SK-N-SH (cell line): ENCODE measurements around the gene MACROD2. TPM values are rescaled to one million over a fixed set of nuclear protein-coding genes. Genes with fewer than 3 reads are reported as not detected.

Source experiments
- CTCF ChIA-PET: fragments of 300-600, 350-600 bp; formaldehyde crosslinking; extraction: SDS; loops from one replicate; lab custom pipeline; 2021; lab: Yijun Ruan, JAX
- POLR2A ChIA-PET: fragments of 350-600 bp; sonication (Branson Sonifier 250); formaldehyde crosslinking; extraction: SDS; loops from one replicate; lab custom pipeline; 2020; ENCODE audit warnings: antibody characterized with exemption, inconsistent platforms; lab: Yijun Ruan, JAX
- DNase-seq: peaks from one replicate; pipeline ENCODE4 v3.0.0; 2012
- H2AFZ ChIP-seq: fragments of 200-600 bp; sonication (generic); 2 replicates; pipeline ENCODE4 v1.8.1; 2016; ENCODE audit warnings: antibody characterized with exemption, mild to moderate bottlenecking, low read depth
- H3F3A ChIP-seq: fragments of 200-600 bp; sonication (generic); replicated peaks from 2 replicates; pipeline ENCODE3; 2016; ENCODE audit warnings: antibody characterized with exemption, mild to moderate bottlenecking; ENCODE audit not compliant: insufficient read depth
- H3K27ac ChIP-seq, 2 experiments: fragments of 200-500 bp in 1 of 2; fragments of 200-600 bp in 1 of 2; sonication (Bioruptor generic) in 1 of 2; sonication (generic), shearing (Covaris generic) in 1 of 2; 2 replicates each; pipeline versions ENCODE4 v1.5.1 to v1.6.1; 2014 to 2016; ENCODE audit warnings: low read depth in 2 of 2, inconsistent platforms in 1 of 2, low read length in 1 of 2, mild to moderate bottlenecking in 1 of 2, mixed read lengths in 1 of 2
- H3K27me3 ChIP-seq: fragments of 200-600 bp; sonication (generic), shearing (Covaris generic); 2 replicates; pipeline ENCODE4 v1.6.1; 2016; ENCODE audit warnings: mixed run types; ENCODE audit not compliant: insufficient read depth
- H3K36me3 ChIP-seq, 2 experiments: fragments of 200-500 bp in 1 of 2; fragments of 200-600 bp in 1 of 2; sonication (Bioruptor generic) in 1 of 2; sonication (generic) in 1 of 2; replicated peaks in 1 of 2; 2 replicates each; pipeline versions ENCODE3 to v1.5.1; 2014 to 2016; ENCODE audit warnings: low read length in 1 of 2, mild to moderate bottlenecking in 1 of 2; ENCODE audit not compliant: insufficient read depth in 2 of 2, control insufficient read depth in 1 of 2
- H3K4me1 ChIP-seq, 2 experiments: fragments of 200-500 bp in 1 of 2; fragments of 200-600 bp in 1 of 2; sonication (Bioruptor generic) in 1 of 2; sonication (generic), shearing (Covaris generic) in 1 of 2; 2 replicates each; pipeline versions ENCODE4 v1.5.1 to v1.6.1; 2014 to 2016; ENCODE audit warnings: low read depth in 1 of 2, low read length in 1 of 2, mixed run types in 1 of 2; ENCODE audit not compliant: insufficient read depth in 2 of 2, control insufficient read depth in 1 of 2
- H3K4me2 ChIP-seq: fragments of 200-600 bp; sonication (generic), shearing (Covaris generic); 2 replicates; pipeline ENCODE4 v1.6.1; 2017; ENCODE audit warnings: mixed run types
- H3K4me3 ChIP-seq, 2 experiments: fragments of 200-500 bp in 1 of 2; fragments of 200-600 bp in 1 of 2; sonication (Bioruptor generic) in 1 of 2; sonication (generic), shearing (Covaris generic) in 1 of 2; 2 replicates each; pipeline versions ENCODE4 v1.5.1 to v1.8.1; 2014 to 2016; ENCODE audit warnings: low read depth in 2 of 2, inconsistent platforms in 1 of 2, low read length in 1 of 2, mild to moderate bottlenecking in 1 of 2, mixed read lengths in 1 of 2, moderate library complexity in 1 of 2
- H3K79me2 ChIP-seq: fragments of 200-600 bp; sonication (generic); 2 replicates; pipeline ENCODE4 v1.8.1; 2017; ENCODE audit warnings: mild to moderate bottlenecking; ENCODE audit not compliant: insufficient read depth
- H3K9ac ChIP-seq: fragments of 200-600 bp; sonication (generic); 2 replicates; pipeline ENCODE4 v1.6.1; 2017; ENCODE audit warnings: mixed run types
- H3K9me2 ChIP-seq: fragments of 200-600 bp; sonication (generic); 2 replicates; pipeline ENCODE4 v1.6.1; 2017; ENCODE audit warnings: mixed run types
- H3K9me3 ChIP-seq: fragments of 200-600 bp; sonication (generic); 2 replicates; pipeline ENCODE4 v1.6.1; 2017; ENCODE audit warnings: mixed run types, mild to moderate bottlenecking, moderate library complexity
- H4K20me1 ChIP-seq: fragments of 200-600 bp; sonication (generic); 2 replicates; pipeline ENCODE4 v1.6.1; 2017; ENCODE audit warnings: mild to moderate bottlenecking, mixed run types; ENCODE audit not compliant: insufficient read depth
- FOXM1 ChIP-seq: IDR thresholded peaks from 2 replicates; pipeline ENCODE4 v1.4.0; 2012; ENCODE audit warnings: low read depth, mild to moderate bottlenecking
- GATA2 ChIP-seq: sonication (generic); formaldehyde crosslinking; IDR thresholded peaks from 2 replicates; pipeline ENCODE4 v1.5.0; 2020; ENCODE audit warnings: mild to moderate bottlenecking, missing genetic modification reagents
- MEF2A ChIP-seq: IDR thresholded peaks from 2 replicates; pipeline ENCODE4 v1.4.0; 2012; ENCODE audit warnings: low read depth, borderline replicate concordance
- MXI1 ChIP-seq: IDR thresholded peaks from 2 replicates; pipeline ENCODE4 v1.6.1; 2012; ENCODE audit warnings: mild to moderate bottlenecking, low read depth, low read length, improper control_type of control experiment
- NRF1 ChIP-seq: IDR thresholded peaks from 2 replicates; pipeline ENCODE4 v1.6.1; 2012; ENCODE audit warnings: low read depth, mild to moderate bottlenecking, low read length
- POLR2AphosphoS5 ChIP-seq: IDR thresholded peaks from 2 replicates; pipeline ENCODE4 v1.6.1; 2012; ENCODE audit warnings: low read depth, low read length
- RXRA ChIP-seq: IDR thresholded peaks from 2 replicates; pipeline ENCODE4 v1.4.0; 2012; ENCODE audit warnings: low read depth, mild to moderate bottlenecking, borderline replicate concordance
- SIN3A ChIP-seq: IDR thresholded peaks from 2 replicates; pipeline ENCODE4 v1.6.1; 2012; ENCODE audit warnings: low read depth, mild to moderate bottlenecking, low read length, moderate library complexity, borderline replicate concordance
- SMC3 ChIP-seq: IDR thresholded peaks from 2 replicates; pipeline ENCODE4 v1.6.1; 2012; ENCODE audit warnings: low read depth, low read length, improper control_type of control experiment
- WGBS: methylation state at CpG from one replicate; pipeline ENCODE4 v1.1.6; 2017; ENCODE audit warnings: low lambda C conversion rate; 5-methylcytosine and 5-hydroxymethylcytosine counted together
- polyA plus RNA-seq, 3 experiments: library from polyadenylated mRNA; depleted of rRNA; stranded (reverse); fragments of >200 nt; gene quantifications; 2 replicates each; pipeline ENCODE4 v1.2.3, GENCODE V29; 2012
- TF ChIP-seq, protein P1 (sequence below): IDR thresholded peaks from 2 replicates; pipeline ENCODE4; 2012
- TF ChIP-seq, protein P2 (sequence below): fragments of 200-600 bp; sonication (generic); IDR thresholded peaks from 2 replicates; pipeline ENCODE4 v1.6.1; 2017; ENCODE audit warnings: antibody characterized with exemption, mild to moderate bottlenecking, moderate library complexity
- TF ChIP-seq, protein P3 (sequence below): IDR thresholded peaks from 2 replicates; pipeline ENCODE4 v1.6.1; 2012; ENCODE audit warnings: mild to moderate bottlenecking, low read depth, low read length, moderate library complexity

Gene MACROD2
- polyA plus RNA-seq, 1 of the 3 experiments (the other 2 are of a cell fraction), result 0.33 TPM

DNA sequence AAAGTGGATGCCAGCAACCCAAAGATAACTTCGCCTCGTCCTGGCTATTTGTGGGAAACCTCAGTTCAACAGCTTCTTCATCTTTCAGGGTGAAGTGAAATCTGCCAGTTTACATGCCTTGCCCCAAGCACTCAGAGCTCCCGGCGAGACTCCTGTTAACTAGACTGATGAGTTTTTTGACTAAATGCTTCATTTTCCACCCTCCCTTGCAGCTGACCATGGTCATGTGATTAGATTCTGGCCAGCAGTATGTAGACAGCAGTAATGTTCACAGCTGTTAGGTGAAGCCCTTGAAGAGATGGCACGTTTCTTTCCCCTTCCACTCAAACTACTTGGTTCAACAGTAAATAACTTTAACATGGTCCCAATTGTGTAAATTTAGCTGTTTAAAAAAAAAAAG, 1060.9 kb downstream of the MACROD2 start (continued):
- no peak for TF ChIP-seq MXI1
- no peak for TF ChIP-seq MEF2A
- TF ChIP-seq, protein P1, sequence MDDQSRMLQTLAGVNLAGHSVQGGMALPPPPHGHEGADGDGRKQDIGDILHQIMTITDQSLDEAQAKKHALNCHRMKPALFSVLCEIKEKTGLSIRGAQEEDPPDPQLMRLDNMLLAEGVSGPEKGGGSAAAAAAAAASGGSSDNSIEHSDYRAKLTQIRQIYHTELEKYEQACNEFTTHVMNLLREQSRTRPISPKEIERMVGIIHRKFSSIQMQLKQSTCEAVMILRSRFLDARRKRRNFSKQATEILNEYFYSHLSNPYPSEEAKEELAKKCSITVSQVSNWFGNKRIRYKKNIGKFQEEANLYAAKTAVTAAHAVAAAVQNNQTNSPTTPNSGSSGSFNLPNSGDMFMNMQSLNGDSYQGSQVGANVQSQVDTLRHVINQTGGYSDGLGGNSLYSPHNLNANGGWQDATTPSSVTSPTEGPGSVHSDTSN, result no peak
- TF ChIP-seq, protein P2, sequence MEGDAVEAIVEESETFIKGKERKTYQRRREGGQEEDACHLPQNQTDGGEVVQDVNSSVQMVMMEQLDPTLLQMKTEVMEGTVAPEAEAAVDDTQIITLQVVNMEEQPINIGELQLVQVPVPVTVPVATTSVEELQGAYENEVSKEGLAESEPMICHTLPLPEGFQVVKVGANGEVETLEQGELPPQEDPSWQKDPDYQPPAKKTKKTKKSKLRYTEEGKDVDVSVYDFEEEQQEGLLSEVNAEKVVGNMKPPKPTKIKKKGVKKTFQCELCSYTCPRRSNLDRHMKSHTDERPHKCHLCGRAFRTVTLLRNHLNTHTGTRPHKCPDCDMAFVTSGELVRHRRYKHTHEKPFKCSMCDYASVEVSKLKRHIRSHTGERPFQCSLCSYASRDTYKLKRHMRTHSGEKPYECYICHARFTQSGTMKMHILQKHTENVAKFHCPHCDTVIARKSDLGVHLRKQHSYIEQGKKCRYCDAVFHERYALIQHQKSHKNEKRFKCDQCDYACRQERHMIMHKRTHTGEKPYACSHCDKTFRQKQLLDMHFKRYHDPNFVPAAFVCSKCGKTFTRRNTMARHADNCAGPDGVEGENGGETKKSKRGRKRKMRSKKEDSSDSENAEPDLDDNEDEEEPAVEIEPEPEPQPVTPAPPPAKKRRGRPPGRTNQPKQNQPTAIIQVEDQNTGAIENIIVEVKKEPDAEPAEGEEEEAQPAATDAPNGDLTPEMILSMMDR, result no peak

DNA sequence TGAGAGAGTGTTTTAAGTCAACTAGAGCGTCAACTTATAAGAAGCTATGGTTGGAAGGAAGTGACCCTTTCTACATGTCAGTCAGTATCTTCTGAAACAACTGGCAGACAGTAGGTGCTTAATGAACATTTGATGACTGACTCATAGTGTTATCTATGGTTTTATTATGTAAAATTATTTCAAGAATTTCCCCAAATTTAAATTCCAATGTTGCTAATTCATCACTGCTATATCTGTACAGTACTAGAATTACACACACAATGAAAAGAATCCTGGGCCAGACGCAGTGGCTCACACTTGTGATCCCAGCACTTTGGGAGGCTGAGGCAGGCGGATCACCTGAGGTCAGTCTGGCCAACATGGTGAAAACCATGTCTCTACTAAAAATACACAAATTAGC, 1063.5 kb downstream of the MACROD2 start:
- H3K27me3 ChIP-seq, result no peaks in the 10 kb centered on the region
- no peak overlapping the region for H2AFZ ChIP-seq
- H3F3A ChIP-seq, result no peaks in the 10 kb centered on the region
- TF ChIP-seq RXRA (no peak), SMC3 (no peak), POLR2AphosphoS5 (no peak), MEF2A (no peak), GATA2 (CRISPR knock-in tag) (no peak), FOXM1 (no peak), SIN3A (no peak), NRF1 (no peak)
- TF ChIP-seq, protein P3, sequence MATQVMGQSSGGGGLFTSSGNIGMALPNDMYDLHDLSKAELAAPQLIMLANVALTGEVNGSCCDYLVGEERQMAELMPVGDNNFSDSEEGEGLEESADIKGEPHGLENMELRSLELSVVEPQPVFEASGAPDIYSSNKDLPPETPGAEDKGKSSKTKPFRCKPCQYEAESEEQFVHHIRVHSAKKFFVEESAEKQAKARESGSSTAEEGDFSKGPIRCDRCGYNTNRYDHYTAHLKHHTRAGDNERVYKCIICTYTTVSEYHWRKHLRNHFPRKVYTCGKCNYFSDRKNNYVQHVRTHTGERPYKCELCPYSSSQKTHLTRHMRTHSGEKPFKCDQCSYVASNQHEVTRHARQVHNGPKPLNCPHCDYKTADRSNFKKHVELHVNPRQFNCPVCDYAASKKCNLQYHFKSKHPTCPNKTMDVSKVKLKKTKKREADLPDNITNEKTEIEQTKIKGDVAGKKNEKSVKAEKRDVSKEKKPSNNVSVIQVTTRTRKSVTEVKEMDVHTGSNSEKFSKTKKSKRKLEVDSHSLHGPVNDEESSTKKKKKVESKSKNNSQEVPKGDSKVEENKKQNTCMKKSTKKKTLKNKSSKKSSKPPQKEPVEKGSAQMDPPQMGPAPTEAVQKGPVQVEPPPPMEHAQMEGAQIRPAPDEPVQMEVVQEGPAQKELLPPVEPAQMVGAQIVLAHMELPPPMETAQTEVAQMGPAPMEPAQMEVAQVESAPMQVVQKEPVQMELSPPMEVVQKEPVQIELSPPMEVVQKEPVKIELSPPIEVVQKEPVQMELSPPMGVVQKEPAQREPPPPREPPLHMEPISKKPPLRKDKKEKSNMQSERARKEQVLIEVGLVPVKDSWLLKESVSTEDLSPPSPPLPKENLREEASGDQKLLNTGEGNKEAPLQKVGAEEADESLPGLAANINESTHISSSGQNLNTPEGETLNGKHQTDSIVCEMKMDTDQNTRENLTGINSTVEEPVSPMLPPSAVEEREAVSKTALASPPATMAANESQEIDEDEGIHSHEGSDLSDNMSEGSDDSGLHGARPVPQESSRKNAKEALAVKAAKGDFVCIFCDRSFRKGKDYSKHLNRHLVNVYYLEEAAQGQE, result no peak
- ChIA-PET POLR2A (no interaction called here), CTCF (no interaction called here)
- H3K9ac ChIP-seq, result no peak overlapping the region
- H3K9me2 ChIP-seq, result no peaks in the 10 kb centered on the region
- no peaks in the 10 kb centered on the region for H4K20me1 ChIP-seq
- H3K36me3 ChIP-seq, result no peaks in the 10 kb centered on the region
- H3K4me3 ChIP-seq, result no peak overlapping the region
- 0 out of 2 replicates have a peak, but pooled peaks cover 5% of the 10 kb centered on the region for H3K9me3 ChIP-seq
- no peaks in the 10 kb centered on the region for H3K79me2 ChIP-seq
- H3K4me2 ChIP-seq, result no peak overlapping the region
- WGBS, result 80% methylated on average over 3 of the region's 3 CpGs
- no peaks in the 10 kb centered on the region; a peak in 1 of 4 replicates for H3K4me1 ChIP-seq
- DNase-seq, result no peak
- no peak overlapping the region for H3K27ac ChIP-seq
